K562 (cell line): ENCODE measurements around the gene RAB17. TPM values are rescaled to one million over a fixed set of nuclear protein-coding genes. Genes with fewer than 3 reads are reported as not detected.

Source experiments
- ATAC-seq: fragments of 200-7000 bp; cut with Tn5 transposase; 3 replicates; pipeline ENCODE4 v1.9.1; 2020; ENCODE audit warnings: moderate library complexity
- BruUV-seq: library from RNA; stranded (reverse); fragments of 400-500 nt; replicated peaks from 2 replicates; lab custom pipeline; 2021; lab: Mats Ljungman, UMichigan
- CTCF ChIA-PET: fragments of 300-600 bp; formaldehyde crosslinking; extraction: SDS; loops from one replicate; lab custom pipeline; 2021; ENCODE audit warnings: low intra/inter-chr PET ratio; lab: Yijun Ruan, JAX
- POLR2A ChIA-PET: fragments of 300-600, 350-650 bp; sonication (Branson Sonifier 250); formaldehyde crosslinking; extraction: SDS; loops from one replicate; lab custom pipeline; 2021; ENCODE audit warnings: antibody characterized with exemption, inconsistent platforms; lab: Yijun Ruan, JAX
- DNase-seq, 4 experiments: peaks; one replicate each; pipeline versions ENCODE4 v3.0.0 to v3.0.0-alpha.2; 2011 to 2018; ENCODE audit warnings: low spot score in 3 of 4, mixed read lengths in 3 of 4; ENCODE audit errors: extremely low read depth in 1 of 4
- FAIRE-seq: peaks from 2 replicates; lab custom pipeline; 2011; peaks lifted over from hg19 to GRCh38; lab: Jason Lieb, UNC
- H2AFZ ChIP-seq: 2 replicates; pipeline ENCODE4 v1.6.0; 2011; ENCODE audit warnings: low read depth, low read length, control low read depth, inconsistent platforms
- H3K27ac ChIP-seq: fragments of 200-600 bp; 3 replicates; pipeline ENCODE4 v1.8.0; 2011; ENCODE audit warnings: low read depth, mild to moderate bottlenecking, control low read depth, inconsistent platforms, low read length, moderate library complexity, mixed read lengths; ENCODE audit errors: extremely low read depth
- H3K27me3 ChIP-seq, 2 experiments: fragments of 300-600 bp in 1 of 2; 2 replicates in 1 of 2; 3 replicates in 1 of 2; pipeline versions ENCODE4 v1.6.0 to v1.8.0; 2011; ENCODE audit warnings: inconsistent platforms in 2 of 2, low read length in 2 of 2, mild to moderate bottlenecking in 1 of 2, mixed read lengths in 1 of 2, moderate library complexity in 1 of 2; ENCODE audit not compliant: control insufficient read depth in 2 of 2, insufficient read depth in 2 of 2
- H3K36me3 ChIP-seq: fragments of 300-600 bp; 3 replicates; pipeline ENCODE4 v1.8.0; 2011; ENCODE audit warnings: mild to moderate bottlenecking, low read length, inconsistent platforms; ENCODE audit not compliant: control insufficient read depth, insufficient read depth
- H3K4me1 ChIP-seq, 2 experiments: fragments of 200-600 bp in 1 of 2; replicated peaks in 1 of 2; 2 replicates in 1 of 2; 3 replicates in 1 of 2; pipeline versions ENCODE4 v1.5.1 to v1.8.0; 2011; ENCODE audit warnings: inconsistent platforms in 2 of 2, low read length in 2 of 2, mild to moderate bottlenecking in 1 of 2, mixed read lengths in 1 of 2, moderate library complexity in 1 of 2; ENCODE audit not compliant: control insufficient read depth in 2 of 2, insufficient read depth in 2 of 2
- H3K4me2 ChIP-seq: 2 replicates; pipeline ENCODE4 v1.6.1; 2011; ENCODE audit warnings: low read length, control low read depth, inconsistent platforms, mixed read lengths; ENCODE audit not compliant: insufficient read depth
- H3K4me3 ChIP-seq: fragments of 200-600 bp; sonication (generic), shearing (Covaris generic); 2 replicates; pipeline ENCODE4 v1.5.1; 2016; ENCODE audit warnings: control low read depth, inconsistent platforms
- H3K79me2 ChIP-seq: fragments of 200-600 bp; 3 replicates; pipeline ENCODE4 v1.8.0; 2011; ENCODE audit warnings: low read length, inconsistent platforms; ENCODE audit not compliant: control insufficient read depth, insufficient read depth
- H3K9ac ChIP-seq, 2 experiments: 2 replicates each; pipeline versions ENCODE4 v1.6.0 to v1.6.1; 2011; ENCODE audit warnings: low read depth in 2 of 2, low read length in 2 of 2, control low read depth in 1 of 2, inconsistent platforms in 1 of 2, mild to moderate bottlenecking in 1 of 2, mixed read lengths in 1 of 2; ENCODE audit not compliant: insufficient read depth in 1 of 2
- H3K9me1 ChIP-seq: one replicate; pipeline ENCODE4 v1.6.0; 2011; ENCODE audit warnings: inconsistent platforms, mild to moderate bottlenecking, low read length, moderate library complexity; ENCODE audit not compliant: control insufficient read depth, insufficient read depth
- H3K9me3 ChIP-seq: replicated peaks from 2 replicates; pipeline ENCODE4 v1.5.1; 2011; ENCODE audit warnings: low read depth, low read length, inconsistent platforms; ENCODE audit not compliant: control insufficient read depth, insufficient read depth
- H4K20me1 ChIP-seq: replicated peaks from 2 replicates; pipeline ENCODE4 v1.6.1; 2011; ENCODE audit warnings: low read length, inconsistent platforms, mixed read lengths; ENCODE audit not compliant: control insufficient read depth, insufficient read depth
- C11orf30 ChIP-seq: fragments of 450-650 bp; IDR thresholded peaks from 2 replicates; pipeline ENCODE4 v1.6.1; 2016; ENCODE audit warnings: low read depth, mild to moderate bottlenecking
- E2F6 ChIP-seq, 2 experiments: IDR thresholded peaks; 2 replicates each; pipeline ENCODE4 v1.6.1; 2011; ENCODE audit warnings: borderline replicate concordance in 1 of 2, control low read depth in 1 of 2, low read depth in 1 of 2, low read length in 1 of 2, mild to moderate bottlenecking in 1 of 2, mixed read lengths in 1 of 2, moderate library complexity in 1 of 2; ENCODE audit not compliant: insufficient read depth in 1 of 2, insufficient read length in 1 of 2, poor library complexity in 1 of 2, severe bottlenecking in 1 of 2; ENCODE audit errors: extremely low read depth in 1 of 2
- ELK1 ChIP-seq: sonication (generic); formaldehyde crosslinking; IDR thresholded peaks from 2 replicates; pipeline ENCODE4 v1.8.1; 2022; ENCODE audit warnings: missing genetic modification reagents
- EZH2 ChIP-seq: IDR thresholded peaks from 2 replicates; pipeline ENCODE4 v1.6.1; 2012; ENCODE audit warnings: low read depth, mild to moderate bottlenecking, inconsistent platforms, low read length, borderline replicate concordance
- FOXA3 ChIP-seq, 2 experiments: fragments of 450-650 bp in 1 of 2; sonication (generic) in 1 of 2; formaldehyde crosslinking; IDR thresholded peaks in 1 of 2; conservative IDR thresholded peaks in 1 of 2; 2 replicates each; pipeline versions ENCODE4 v1.4.0 to v1.8.0; 2020 to 2022; ENCODE audit warnings: mild to moderate bottlenecking in 2 of 2, missing genetic modification reagents in 1 of 2
- KLF10 ChIP-seq: fragments of 250-450 bp; sonication (Bioruptor Pico); IDR thresholded peaks from 2 replicates; pipeline ENCODE4 v1.6.1; 2021; ENCODE audit warnings: matching md5 sums
- NR4A1 ChIP-seq, 2 experiments: fragments of 250-450 bp in 1 of 2; fragments of 450-650 bp in 1 of 2; sonication (Bioruptor Pico) in 1 of 2; IDR thresholded peaks; 2 replicates each; pipeline versions ENCODE4 v1.4.0 to v1.6.1; 2016 to 2020; ENCODE audit warnings: mild to moderate bottlenecking in 2 of 2, missing compliant biosample characterization in 1 of 2, missing genetic modification characterization in 1 of 2, moderate library complexity in 1 of 2
- PCBP1 ChIP-seq: fragments of 200-400 bp; formaldehyde crosslinking; IDR thresholded peaks from 2 replicates; pipeline ENCODE4 v1.6.1; 2018; ENCODE audit warnings: mild to moderate bottlenecking, low read depth, low read length; ENCODE audit not compliant: poor library complexity, severe bottlenecking
- PCBP2 ChIP-seq: fragments of 200-400 bp; formaldehyde crosslinking; IDR thresholded peaks from 2 replicates; pipeline ENCODE4 v1.6.1; 2018; ENCODE audit warnings: low read length, low read depth, mild to moderate bottlenecking, moderate library complexity; ENCODE audit not compliant: poor library complexity, severe bottlenecking
- PRMT5 ChIP-seq: sonication (generic); formaldehyde crosslinking; IDR thresholded peaks from 2 replicates; pipeline ENCODE4 v1.5.0; 2020; ENCODE audit warnings: missing genetic modification reagents
- RBM14 ChIP-seq: fragments of 200-400 bp; formaldehyde crosslinking; IDR thresholded peaks from 2 replicates; pipeline ENCODE4 v1.6.1; 2018; ENCODE audit warnings: low read depth, mild to moderate bottlenecking, low read length, moderate library complexity, borderline replicate concordance; ENCODE audit not compliant: insufficient read depth
- SRSF1 ChIP-seq: fragments of 200-400 bp; formaldehyde crosslinking; IDR thresholded peaks from 2 replicates; pipeline ENCODE4 v1.6.1; 2017; ENCODE audit warnings: mild to moderate bottlenecking, low read depth, low read length, moderate library complexity
- TAF1 ChIP-seq: IDR thresholded peaks from 2 replicates; pipeline ENCODE4 v1.6.1; 2011; ENCODE audit warnings: mild to moderate bottlenecking, low read length, moderate library complexity; ENCODE audit not compliant: insufficient read depth, control insufficient read depth, severe bottlenecking; ENCODE audit errors: extremely low read depth
- ZNF146 ChIP-seq: IDR thresholded peaks from one replicate; pipeline ENCODE4 v1.6.1; 2018; ENCODE audit warnings: missing compliant biosample characterization; ENCODE audit not compliant: unreplicated experiment
- ZNF668 ChIP-seq: fragments of 250-450 bp; sonication (Bioruptor Pico); IDR thresholded peaks from 2 replicates; pipeline ENCODE4 v1.8.0; 2022; ENCODE audit warnings: mild to moderate bottlenecking, inconsistent platforms
- whole genome bisulfite sequencing: fragments of 100-300 bp; shearing (Covaris generic); methylation state at CpG from one replicate; pipeline ENCODE4 v1.1.6; 2016; ENCODE audit warnings: low coverage, mixed read lengths; ENCODE audit not compliant: insufficient coverage; ENCODE audit errors: missing lambda C conversion rate; 5-methylcytosine and 5-hydroxymethylcytosine counted together
- in situ Hi-C: fragments of 300-500 bp; cut with MboI; formaldehyde crosslinking; loops from 4 replicates; pipeline ENCODE4 v1.15.0; 2018; ENCODE audit warnings: inconsistent platforms, mixed read lengths
- intact Hi-C: fragments of 100-400 bp; cut with micrococcal nuclease; formaldehyde crosslinking; loops from 2 replicates; pipeline ENCODE4 v1.14.2; 2022
- polyA plus RNA-seq, 8 experiments: library from polyadenylated mRNA; depleted of rRNA in 4 of 8; stranded (reverse) in 5 of 8; unstranded in 3 of 8; fragments of >200 nt; fragmentation: Nextera tagmentation in 2 of 8; fragmentation: Illumina TruSeq in 1 of 8; extraction: Ambion mirVana in 2 of 8; extraction: Trizol in 1 of 8; gene quantifications; 2 replicates each; pipeline versions ENCODE4 v1.2.1 to v1.2.3, GENCODE V29; 2011 to 2014; ENCODE audit warnings: inconsistent platforms in 1 of 8, missing spikeins in 1 of 8
- total RNA-seq, 7 experiments: library from RNA; depleted of rRNA in 6 of 7; stranded (reverse); fragments of >200 nt in 6 of 7; fragmentation: Illumina TruSeq in 2 of 7; extraction: Trizol in 2 of 7; gene quantifications; 2 replicates each; pipeline versions ENCODE4 v1.2.1 to v1.2.3, GENCODE V29; 2011 to 2021; ENCODE audit warnings: low replicate concordance in 1 of 7

Gene RAB17
- total and polyA plus RNA-seq, 9 of the 15 experiments (the other 6 are each of a cell fraction or from before 2014, with no cell fraction given): 0.13 TPM; not detected in 8

GRCh38 chr2:237639836-237640220 lies 49.3 kb upstream of the RAB17 start (continued):
- TF ChIP-seq ELK1 (CRISPR knock-in tag) (no peak), NR4A1 (CRISPR knock-in tag; IDR thresholded peaks at IDR 0.05) (no peak), NR4A1 (tag; IDR thresholded peaks at IDR 0.05) (no peak), C11orf30 (no peak), PRMT5 (CRISPR knock-in tag) (no peak), PCBP1 (no peak)
- TF ChIP-seq, all 486 proteins: peak for 0

GRCh38 chr2:237639052-237639835 lies 48.7 kb upstream of the RAB17 start:
- Histone ChIP-seq H3K9me3 (no peaks in the 10 kb centered on the region), H2AFZ (no peak overlapping the region), H3K9me1 (no peaks in the 10 kb centered on the region), H3K4me3 (no peak overlapping the region), H3K27me3 (peaks cover 6 to 32% of the 10 kb centered on the region in 2 experiments; a peak in 3 of 5 replicates), H3K4me2 (no peak overlapping the region), H3K27ac (no peak overlapping the region), H4K20me1 (no peaks in the 10 kb centered on the region), H3K79me2 (no peaks in the 10 kb centered on the region), H3K36me3 (no peaks in the 10 kb centered on the region), H3K9ac (no peak overlapping the region), H3K4me1 (no peaks in the 10 kb centered on the region)
- in situ Hi-C loops: no loop called here
- no peak for DNase-seq
- ChIA-PET POLR2A (interaction anchor here (1.6 kb wide), 1 partner anchor 8 kb away, joined by 4 read pairs; no protein-coding TSS in a partner anchor), CTCF (no interaction called here)
- 0% methylated on average over 8 of the region's 11 CpGs for WGBS
- intact Hi-C loops: no loop called here
- no peak for FAIRE-seq
- BruUV-seq: no TSS peak
- no peak for ATAC-seq
- no peak for TF ChIP-seq ZNF146 (CRISPR knock-in tag)
- TF ChIP-seq KLF10 (CRISPR knock-in tag): no peak
- no peak for TF ChIP-seq RBM14
- TF ChIP-seq EZH2: no peak
- no peak for TF ChIP-seq E2F6 (IDR thresholded peaks at IDR 0.05; ENCODE audit: borderline replicate concordance in 1 of 2, extremely low read depth in 1 of 2, insufficient read depth in 1 of 2, insufficient read length in 1 of 2, low read depth in 1 of 2, low read length in 1 of 2, poor library complexity in 1 of 2, severe bottlenecking in 1 of 2)
- TF ChIP-seq ZNF668 (CRISPR knock-in tag): no peak
- TF ChIP-seq PCBP2: no peak
- no peak for TF ChIP-seq SRSF1
- no peak for TF ChIP-seq TAF1
- no peak for TF ChIP-seq FOXA3 (CRISPR knock-in tag; conservative IDR thresholded peaks at IDR 0.05 in 1 of 2, IDR thresholded peaks at IDR 0.05 in 1 of 2)
